GM18517 (cell line): ENCODE results near the gene RBM4B.
"Not testable (repeated sequence)": the region's sequence is repeated elsewhere in the genome, so short reads cannot be mapped to it uniquely, and the experiment has no call there.

Experiments used
- ATAC-seq: cut with Tn5 transposase; IDR thresholded peaks from one replicate; pipeline ENCODE4 v1.9.1; 2021; ENCODE audit warnings: mild to moderate bottlenecking, moderate library complexity; ENCODE audit not compliant: unreplicated experiment

Gene RBM4B, protein sequence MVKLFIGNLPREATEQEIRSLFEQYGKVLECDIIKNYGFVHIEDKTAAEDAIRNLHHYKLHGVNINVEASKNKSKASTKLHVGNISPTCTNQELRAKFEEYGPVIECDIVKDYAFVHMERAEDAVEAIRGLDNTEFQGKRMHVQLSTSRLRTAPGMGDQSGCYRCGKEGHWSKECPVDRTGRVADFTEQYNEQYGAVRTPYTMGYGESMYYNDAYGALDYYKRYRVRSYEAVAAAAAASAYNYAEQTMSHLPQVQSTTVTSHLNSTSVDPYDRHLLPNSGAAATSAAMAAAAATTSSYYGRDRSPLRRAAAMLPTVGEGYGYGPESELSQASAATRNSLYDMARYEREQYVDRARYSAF

DNA sequence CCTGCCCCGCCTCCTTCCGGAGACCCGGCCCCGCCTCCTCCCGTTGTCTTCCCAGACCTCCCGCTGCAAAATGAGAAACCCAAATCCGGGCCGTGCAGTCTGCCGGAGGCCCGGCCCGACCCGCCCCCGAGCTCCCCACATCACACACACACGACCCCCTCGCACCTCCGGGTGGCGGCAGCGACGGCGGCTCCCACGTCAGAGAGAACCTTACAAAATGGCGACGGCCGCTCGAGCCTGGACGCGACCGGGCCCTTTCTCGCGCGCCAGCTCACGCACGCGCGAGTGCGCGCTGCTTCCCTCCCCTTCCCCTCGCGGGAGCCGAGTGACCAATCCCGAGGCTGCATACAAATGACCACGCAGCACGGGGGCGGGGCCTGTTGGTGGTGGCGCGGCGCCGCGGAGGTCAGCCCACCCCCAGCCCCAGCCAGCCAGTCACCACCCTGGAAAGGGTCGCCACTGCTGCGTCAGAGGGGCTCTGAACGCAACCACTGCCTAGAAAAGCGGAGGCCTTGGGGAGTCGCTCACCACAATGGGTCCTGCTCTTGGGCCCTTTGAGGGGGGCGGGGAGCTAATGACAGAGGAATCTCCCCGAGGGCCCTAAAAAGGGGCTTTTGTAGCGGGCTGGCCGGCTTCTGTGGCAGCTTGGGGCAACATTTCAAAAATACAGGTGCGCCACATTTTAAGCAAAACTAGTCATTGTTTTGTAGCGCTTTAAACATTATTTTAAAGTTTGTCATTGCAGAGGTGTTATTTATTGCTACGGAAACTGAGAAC lies at the start of gene RBM4B:
Gene RBM4B (minus strand): TSS at position 289 of the 777 bp plus-strand sequence. CDS start 808 bp downstream, outside the sequence.
- peak; percentile 62 for ATAC-seq

DNA sequence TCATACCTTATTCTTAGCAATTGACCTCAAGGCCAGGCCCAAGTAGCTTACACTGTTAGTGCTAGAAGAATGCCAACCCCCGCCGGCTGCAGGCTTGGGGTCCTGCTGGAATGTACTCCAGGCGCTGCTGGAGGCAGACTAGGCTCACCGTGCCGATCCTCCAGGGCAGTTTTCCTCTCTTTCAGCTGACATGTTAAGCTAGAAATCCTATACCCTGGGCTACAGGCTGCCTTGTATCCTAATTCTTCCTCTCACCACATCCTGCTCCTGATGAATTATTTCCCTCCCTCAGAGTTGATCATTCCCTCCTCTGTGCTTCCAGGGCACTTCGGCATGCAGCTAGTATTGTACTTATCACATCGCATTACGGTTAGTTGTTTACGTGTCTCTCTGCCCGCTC lies 48.0 kb upstream of the RBM4B start:
- ATAC-seq: no peak

DNA sequence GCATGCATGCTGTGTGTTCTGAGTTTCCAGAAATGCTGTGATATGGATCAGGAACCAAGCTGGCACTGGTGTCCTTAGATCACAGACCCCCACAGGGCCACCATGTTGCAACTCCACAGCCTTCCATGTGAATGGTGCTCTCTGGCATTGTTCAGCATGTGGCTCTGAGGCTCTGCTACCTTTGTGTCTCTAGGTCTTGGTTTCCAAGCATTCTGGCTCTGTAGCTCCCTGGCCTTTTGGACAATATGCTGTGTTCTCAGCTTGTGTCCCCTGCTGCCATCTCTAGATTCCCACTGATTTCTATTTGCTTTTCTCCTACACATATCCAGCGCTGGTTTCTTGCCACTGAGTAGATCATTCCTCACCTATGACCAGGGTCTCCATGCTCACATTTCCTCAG lies 47.4 kb upstream of the RBM4B start:
- no peak for ATAC-seq

DNA sequence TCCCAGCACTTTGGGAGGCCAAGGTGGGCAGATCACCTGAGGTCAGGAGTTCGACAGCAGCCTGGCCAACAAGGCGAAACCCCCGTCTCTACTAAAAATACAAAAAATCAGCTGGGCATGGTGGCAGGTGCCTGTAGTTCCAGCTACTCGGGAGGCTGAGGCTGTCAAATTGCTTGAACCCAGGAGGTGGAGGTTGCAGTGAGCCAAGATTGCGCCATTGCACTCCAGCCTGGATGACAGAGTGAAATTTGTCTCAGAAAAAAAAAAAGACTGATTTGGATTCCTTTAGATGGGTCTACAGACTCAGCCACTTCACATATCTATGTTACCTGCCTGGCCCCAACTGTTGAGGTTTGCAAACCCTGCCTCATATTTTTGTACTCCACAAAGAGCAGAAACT lies 46.5 kb upstream of the RBM4B start:
- ATAC-seq: not testable (repeated sequence)

- no peak for ATAC-seq
Observed at GRCh38 chr11:66723693-66724092, 46.0 kb upstream of the RBM4B start.

- no peak for ATAC-seq
Observed at GRCh38 chr11:66722745-66723651, 45.3 kb upstream of the RBM4B start.

DNA sequence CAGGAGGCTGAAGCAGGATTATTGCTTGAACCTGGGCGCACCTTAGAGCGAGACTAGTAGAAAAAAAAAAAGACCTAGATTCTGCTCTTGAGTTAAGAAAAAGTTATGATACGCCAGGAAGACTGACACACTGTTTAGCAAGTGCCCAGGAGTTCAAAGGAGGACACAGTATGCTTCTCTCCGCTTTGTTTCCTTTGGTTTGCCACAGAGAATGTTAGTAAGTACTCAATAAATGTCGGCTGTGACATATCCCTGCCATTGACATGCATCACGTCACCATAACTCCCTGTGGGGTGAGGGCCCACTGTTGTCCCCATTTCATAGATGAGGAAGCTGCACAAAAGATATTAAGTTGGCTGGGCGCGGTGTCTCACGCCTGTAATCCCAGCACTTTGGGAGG lies 44.3 kb upstream of the RBM4B start:
- no peak for ATAC-seq

- ATAC-seq: no peak
Observed at GRCh38 chr11:66720899-66721470, 43.3 kb upstream of the RBM4B start.

DNA sequence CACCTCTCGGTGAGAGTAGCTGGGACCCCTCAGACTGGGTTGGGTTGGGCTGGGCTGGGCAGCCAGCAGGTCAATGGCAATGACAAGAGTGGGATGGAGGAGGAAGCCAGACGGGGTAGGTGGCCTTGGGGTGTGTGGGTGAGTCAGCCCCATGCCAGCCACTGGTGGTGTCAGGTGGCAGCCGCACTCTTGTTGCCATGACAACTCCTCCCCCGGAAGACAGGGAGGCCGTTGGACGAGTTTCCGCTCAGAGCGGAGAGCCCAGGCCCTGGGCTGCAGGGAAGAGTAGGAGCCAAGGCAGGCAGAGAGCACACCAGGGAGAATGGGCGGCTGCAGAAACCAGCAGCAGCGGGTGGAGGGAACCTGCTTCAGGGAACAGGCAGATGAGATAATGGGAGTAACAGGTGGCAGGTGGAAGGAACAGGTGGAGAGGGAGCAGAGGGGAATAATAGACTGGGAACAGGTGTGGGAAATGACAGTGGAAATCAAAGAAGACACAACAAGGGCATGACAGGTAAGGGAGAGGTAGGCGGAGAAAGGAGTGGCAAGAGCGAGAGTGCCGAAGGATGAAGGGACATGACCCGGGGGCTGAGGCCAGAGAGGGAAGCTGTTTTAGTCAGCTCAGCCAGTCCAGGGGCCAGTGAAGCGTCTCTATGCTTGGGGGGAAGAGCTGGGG lies 42.7 kb upstream of the RBM4B start:
- ATAC-seq: no peak

GRCh38 chr11:66719111-66719872 lies 41.6 kb upstream of the RBM4B start:
- no peak for ATAC-seq

DNA sequence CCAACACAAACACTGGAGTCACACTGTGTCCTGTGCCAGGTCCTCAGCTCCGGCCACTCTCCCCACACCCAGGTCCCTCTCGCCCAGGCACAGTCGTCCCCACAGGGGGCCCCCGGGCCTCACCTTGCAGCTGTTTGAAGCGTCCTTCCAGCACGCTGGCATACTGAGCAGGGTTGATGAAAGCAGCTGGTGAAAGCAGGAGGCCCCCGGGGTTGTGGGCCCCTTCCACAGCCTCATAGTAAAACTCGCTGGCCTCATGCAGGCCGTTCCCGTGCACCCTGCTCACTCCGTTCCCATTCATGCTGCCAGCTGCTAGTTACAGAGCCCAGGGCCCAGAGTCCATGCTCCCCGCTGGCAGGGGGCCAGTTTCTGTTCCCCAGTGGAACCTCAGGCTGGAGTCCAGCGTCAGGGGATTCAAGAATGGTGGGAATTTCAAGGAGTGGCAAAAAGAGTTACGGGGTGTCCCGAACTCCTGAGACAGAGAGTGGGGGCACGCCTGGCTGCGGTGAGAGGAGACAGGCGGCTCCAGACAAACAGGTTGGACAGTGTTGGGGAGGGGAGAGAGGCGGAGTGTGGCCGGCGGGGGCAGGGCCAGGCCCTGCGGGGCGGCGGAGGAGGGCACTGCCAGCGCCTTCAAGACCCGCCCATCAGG lies 40.8 kb upstream of the RBM4B start:
- ATAC-seq: no peak

DNA sequence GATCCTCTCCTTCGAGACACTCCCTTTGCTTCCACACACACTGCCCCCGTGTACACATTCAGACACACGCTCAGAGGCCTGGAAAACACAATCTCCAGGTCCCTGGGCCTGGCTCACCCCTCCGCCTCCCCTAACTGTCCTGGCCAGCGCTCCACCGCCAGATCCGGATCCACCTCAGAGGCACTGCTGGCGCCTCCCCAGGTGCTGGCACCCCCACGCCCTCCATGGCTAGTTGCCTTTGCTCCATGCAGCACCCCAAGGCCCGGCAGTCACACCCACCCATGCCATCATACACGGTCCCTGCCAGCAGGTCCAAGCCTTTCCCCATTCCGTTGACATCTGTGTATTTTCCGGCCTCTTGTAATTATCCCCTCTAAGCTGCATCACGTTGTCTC lies 40.2 kb upstream of the RBM4B start:
- ATAC-seq: no peak

DNA sequence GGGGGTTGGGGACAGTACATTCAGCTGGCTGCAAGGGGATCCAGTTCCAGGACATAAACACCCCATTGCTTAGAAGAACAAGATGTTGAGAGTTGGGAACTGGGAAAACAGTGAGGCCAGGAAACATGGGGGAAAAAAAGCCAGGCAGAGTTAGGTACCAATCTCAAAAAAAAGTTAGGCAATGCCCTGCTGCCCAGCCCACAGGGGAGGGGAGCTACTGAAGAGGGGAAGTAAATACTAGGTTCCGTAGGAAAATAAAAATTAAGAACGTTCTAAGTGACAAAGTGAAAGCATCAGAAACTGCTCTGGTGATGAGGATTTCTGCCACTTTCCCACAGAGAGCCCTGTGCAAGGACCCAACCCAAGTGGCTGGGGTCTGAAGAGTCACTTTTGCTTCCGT lies 39.3 kb upstream of the RBM4B start:
- ATAC-seq: no peak

DNA sequence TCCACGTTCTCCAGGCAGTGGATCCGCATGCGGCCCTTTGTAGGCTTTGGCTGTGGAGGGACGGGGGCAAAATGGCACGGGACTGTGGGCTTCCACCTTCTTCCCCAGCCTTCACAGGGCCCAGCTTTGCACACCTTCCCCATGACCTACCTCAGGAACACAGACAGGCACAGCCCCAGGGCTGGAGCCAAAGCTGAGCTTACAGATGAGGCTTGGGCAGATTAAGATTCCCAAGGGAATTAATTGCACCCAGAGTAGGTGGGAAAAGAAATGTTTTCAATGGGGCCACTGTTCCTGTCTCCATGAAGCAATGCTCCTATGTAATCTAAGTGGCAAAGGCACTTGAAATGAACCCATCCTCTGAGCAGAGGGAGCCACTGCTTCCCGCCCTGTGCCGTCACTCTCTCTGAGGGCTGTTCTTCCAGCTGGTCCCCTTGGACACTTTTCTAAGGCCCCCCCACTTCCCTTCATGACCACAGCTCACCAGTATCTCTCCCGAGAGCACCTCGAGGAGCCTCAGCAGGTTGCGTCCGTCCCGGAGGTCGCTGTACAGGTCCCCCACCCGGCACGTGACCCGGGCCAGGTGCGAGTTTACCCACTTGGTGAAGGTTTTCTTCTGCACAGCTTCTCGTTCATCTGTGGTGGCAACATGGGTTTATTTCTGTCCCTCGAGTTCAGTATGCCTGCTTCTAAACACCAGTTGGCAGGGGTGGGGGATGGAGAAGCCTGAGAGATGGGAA lies 37.8 kb upstream of the RBM4B start:
- ATAC-seq: no peak

DNA sequence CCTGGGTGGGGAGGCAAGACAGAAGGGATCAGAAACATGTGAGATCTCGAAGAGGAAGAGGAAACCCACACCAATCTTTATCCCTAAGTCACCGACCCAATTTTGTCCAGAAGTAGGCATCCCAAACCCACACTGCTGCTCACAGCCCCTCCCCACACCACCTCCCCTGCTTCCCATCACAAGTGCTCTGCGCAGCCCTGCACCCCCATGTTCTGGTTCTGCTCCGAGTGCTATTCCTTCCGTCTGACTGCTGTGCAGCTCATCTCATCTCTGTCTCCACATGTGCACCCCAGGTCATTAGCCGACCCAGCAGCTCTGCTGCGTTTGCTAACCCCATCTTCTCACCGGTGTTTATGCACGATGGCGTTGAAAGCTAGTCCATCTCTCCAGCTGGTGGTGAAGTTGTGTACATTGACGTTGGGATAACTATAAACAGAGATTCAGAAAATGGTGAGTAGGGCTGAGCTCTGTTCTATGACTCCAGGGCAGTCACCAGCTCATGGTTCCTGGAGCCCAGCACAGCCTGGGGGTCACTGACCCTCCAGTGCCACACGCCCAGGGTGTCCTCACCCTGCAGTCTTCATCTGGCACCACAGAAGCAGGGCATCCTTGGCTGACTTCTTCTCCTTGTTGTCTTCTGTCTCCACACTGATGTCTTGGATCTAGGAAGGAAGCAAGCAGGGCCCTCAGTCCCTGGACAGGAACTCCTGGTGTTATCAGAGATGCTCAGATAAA lies 36.2 kb upstream of the RBM4B start:
- no peak for ATAC-seq

DNA sequence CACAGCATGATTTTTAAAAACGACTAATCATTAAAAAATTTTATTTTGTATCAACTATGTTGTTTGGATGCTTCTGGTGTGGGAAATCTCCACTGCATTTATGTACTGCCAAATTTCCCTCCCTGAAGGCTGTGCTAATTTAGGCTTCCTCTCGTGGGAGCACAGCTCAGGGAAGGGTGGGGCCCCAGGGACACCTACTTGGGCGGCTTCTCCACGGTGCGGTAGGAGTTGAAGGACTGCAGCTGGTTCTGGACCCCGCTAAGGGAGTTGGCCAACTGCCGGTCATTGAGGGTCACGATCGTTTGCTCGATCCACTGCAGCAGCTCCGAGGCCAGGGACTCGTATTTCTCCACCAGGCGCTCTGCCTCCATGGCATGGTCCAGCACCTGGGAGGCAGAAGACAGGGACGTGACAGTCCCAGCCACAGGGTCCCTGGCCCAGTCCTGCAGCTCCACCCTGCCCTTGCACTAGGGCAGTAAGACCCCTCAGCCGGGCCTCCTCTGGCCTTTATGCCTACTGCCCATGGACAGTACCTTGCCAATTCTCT lies 32.8 kb upstream of the RBM4B start:
- ATAC-seq: no peak

GRCh38 chr11:66708701-66709100 lies 31.0 kb upstream of the RBM4B start:
- ATAC-seq: no peak
